ENCODE results near the gene LRRC9.

DNA sequence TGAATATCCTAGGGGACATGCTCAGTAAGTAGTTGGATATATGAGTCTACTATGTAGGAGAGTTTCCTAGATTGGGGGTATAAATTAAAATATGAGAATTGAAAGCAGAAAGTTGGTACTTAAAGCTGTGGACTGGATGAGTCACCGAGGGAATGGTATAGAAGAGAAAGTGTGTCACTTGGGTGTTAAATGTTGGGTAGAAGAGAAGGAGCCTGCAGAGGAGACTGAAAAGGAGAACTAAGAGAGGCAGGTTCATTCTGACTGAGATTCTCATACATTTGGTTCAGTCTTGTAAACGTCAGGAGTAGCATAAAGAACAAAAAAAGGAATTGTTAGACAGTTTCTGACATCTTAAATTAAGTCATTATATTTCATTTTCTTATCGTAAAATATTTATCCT lies 19.9 kb downstream of the LRRC9 start:
- TF ChIP-seq TAF1 (IDR thresholded peaks at IDR 0.05; ENCODE audit: low read depth) (no peak), FOXM1 (IDR thresholded peaks at IDR 0.05; ENCODE audit: borderline replicate concordance, low read depth) (no peak), YY1 (IDR thresholded peaks at IDR 0.05; ENCODE audit: low read depth) (no peak), EP300 (IDR thresholded peaks at IDR 0.05; ENCODE audit: borderline replicate concordance) (no peak), RAD21 (IDR thresholded peaks at IDR 0.05; ENCODE audit: low read depth) (no peak), CREB1 (IDR thresholded peaks at IDR 0.05; ENCODE audit: low read depth) (no peak), CEBPB (IDR thresholded peaks at IDR 0.05) (no peak)
- TF ChIP-seq, protein P1, sequence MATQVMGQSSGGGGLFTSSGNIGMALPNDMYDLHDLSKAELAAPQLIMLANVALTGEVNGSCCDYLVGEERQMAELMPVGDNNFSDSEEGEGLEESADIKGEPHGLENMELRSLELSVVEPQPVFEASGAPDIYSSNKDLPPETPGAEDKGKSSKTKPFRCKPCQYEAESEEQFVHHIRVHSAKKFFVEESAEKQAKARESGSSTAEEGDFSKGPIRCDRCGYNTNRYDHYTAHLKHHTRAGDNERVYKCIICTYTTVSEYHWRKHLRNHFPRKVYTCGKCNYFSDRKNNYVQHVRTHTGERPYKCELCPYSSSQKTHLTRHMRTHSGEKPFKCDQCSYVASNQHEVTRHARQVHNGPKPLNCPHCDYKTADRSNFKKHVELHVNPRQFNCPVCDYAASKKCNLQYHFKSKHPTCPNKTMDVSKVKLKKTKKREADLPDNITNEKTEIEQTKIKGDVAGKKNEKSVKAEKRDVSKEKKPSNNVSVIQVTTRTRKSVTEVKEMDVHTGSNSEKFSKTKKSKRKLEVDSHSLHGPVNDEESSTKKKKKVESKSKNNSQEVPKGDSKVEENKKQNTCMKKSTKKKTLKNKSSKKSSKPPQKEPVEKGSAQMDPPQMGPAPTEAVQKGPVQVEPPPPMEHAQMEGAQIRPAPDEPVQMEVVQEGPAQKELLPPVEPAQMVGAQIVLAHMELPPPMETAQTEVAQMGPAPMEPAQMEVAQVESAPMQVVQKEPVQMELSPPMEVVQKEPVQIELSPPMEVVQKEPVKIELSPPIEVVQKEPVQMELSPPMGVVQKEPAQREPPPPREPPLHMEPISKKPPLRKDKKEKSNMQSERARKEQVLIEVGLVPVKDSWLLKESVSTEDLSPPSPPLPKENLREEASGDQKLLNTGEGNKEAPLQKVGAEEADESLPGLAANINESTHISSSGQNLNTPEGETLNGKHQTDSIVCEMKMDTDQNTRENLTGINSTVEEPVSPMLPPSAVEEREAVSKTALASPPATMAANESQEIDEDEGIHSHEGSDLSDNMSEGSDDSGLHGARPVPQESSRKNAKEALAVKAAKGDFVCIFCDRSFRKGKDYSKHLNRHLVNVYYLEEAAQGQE (IDR thresholded peaks at IDR 0.05; ENCODE audit: low read depth): no peak
